KMS-11 (cell line): ENCODE measurements around the gene LAMP2.

Experiments
- H2AFZ ChIP-seq: fragments of 200-600 bp; sonication (generic); 2 replicates; pipeline ENCODE4 v1.6.1; 2016; ENCODE audit warnings: antibody characterized with exemption, mixed run types, low read depth
- H3K27ac ChIP-seq: fragments of 200-600 bp; sonication (generic); 2 replicates; pipeline ENCODE4 v1.6.1; 2016; ENCODE audit warnings: mild to moderate bottlenecking, mixed run types
- H3K27me3 ChIP-seq: fragments of 200-600 bp; sonication (generic); 2 replicates; pipeline ENCODE4 v1.6.1; 2017; ENCODE audit warnings: mild to moderate bottlenecking, low read depth, mixed run types, moderate library complexity; ENCODE audit not compliant: insufficient read depth
- H3K36me3 ChIP-seq: fragments of 200-600 bp; sonication (generic); 2 replicates; pipeline ENCODE4 v1.6.1; 2017; ENCODE audit warnings: mild to moderate bottlenecking, mixed run types; ENCODE audit not compliant: insufficient read depth
- H3K4me1 ChIP-seq: fragments of 200-600 bp; sonication (generic); 2 replicates; pipeline ENCODE4 v1.6.1; 2016; ENCODE audit warnings: mild to moderate bottlenecking, low read depth, mixed run types; ENCODE audit not compliant: poor library complexity, severe bottlenecking
- H3K4me2 ChIP-seq: fragments of 200-600 bp; sonication (generic); 2 replicates; pipeline ENCODE4 v1.7.0; 2016; ENCODE audit warnings: mild to moderate bottlenecking, mixed run types
- H3K4me3 ChIP-seq: fragments of 200-600 bp; sonication (generic); IDR thresholded peaks from 2 replicates; pipeline ENCODE4 v1.6.1; 2017; ENCODE audit warnings: low read depth, low read length, mixed read lengths; ENCODE audit not compliant: insufficient read depth
- H3K79me2 ChIP-seq: fragments of 200-600 bp; sonication (generic); 2 replicates; pipeline ENCODE4 v1.6.1; 2016; ENCODE audit warnings: low read depth, mixed run types; ENCODE audit not compliant: insufficient read depth
- H3K9ac ChIP-seq: fragments of 200-600 bp; sonication (generic); 2 replicates; pipeline ENCODE4 v1.6.1; 2016; ENCODE audit warnings: mild to moderate bottlenecking, mixed run types
- H4K20me1 ChIP-seq: fragments of 200-600 bp; sonication (generic); 2 replicates; pipeline ENCODE4 v1.6.1; 2016; ENCODE audit warnings: mild to moderate bottlenecking, mixed run types; ENCODE audit not compliant: insufficient read depth
- TF ChIP-seq, protein P1 (sequence below): fragments of 200-600 bp; sonication (generic); conservative IDR thresholded peaks from 2 replicates; pipeline ENCODE4 v1.6.1; 2017; ENCODE audit warnings: low read depth, mild to moderate bottlenecking, antibody characterized with exemption, low read length, moderate library complexity, mixed read lengths

LAMP2 gene

DNA sequence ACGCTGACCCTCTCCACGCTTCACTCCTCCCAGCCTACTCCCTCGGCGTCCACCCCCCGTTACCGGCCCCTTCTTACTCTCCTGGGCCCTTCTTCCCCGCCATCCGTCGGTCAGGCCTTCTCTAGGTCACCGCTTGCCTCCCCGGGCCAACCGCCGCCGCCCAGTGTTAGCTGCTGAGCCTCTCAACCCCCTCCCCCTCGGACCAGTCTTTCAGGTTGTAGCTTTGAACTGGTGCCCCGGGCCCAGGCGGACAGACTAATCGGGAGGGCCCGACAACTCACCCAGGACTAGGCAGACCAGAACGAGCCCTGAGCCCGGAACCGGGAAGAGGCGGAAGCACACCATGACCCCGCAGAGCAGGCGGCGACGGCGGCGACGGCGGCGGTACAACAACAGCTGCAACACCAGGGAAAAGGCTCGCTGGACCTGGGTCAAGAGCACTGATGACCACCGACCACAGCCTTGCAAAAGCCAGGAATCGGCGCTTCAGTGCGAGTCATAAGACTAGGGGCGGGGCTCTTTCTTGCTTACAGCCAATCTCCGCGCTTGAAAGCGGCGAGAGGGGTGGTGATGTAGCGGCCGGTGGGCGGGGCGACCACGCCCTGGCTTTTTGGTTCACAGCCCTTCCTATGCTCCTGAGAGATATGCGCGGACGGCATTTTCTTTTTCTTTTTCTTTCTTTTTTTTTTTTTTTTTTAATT lies at the start of gene LAMP2:
Gene LAMP2 (minus strand): TSS at position 472 of the 701 bp plus-strand sequence. CDS start 127 bp downstream, at position 345.
- H3K27me3 ChIP-seq = no peaks in the 10 kb centered on the region
- H3K4me1 ChIP-seq = peaks cover 33% of the 10 kb centered on the region
- peak within 1 kb of the TSS; percentile 70 for H3K27ac ChIP-seq
- no peaks in the 10 kb centered on the region for H3K36me3 ChIP-seq
- H3K79me2 ChIP-seq = peaks cover 49% of the 10 kb centered on the region
- peak within 1 kb of the TSS; percentile 76; the same call in 1 of the 2 replicates for H2AFZ ChIP-seq
- H3K4me2 ChIP-seq = peak within 1 kb of the TSS; percentile 64
- no peaks in the 10 kb centered on the region for H4K20me1 ChIP-seq
- H3K9ac ChIP-seq = peak within 1 kb of the TSS; percentile 73
- TF ChIP-seq, protein P1, sequence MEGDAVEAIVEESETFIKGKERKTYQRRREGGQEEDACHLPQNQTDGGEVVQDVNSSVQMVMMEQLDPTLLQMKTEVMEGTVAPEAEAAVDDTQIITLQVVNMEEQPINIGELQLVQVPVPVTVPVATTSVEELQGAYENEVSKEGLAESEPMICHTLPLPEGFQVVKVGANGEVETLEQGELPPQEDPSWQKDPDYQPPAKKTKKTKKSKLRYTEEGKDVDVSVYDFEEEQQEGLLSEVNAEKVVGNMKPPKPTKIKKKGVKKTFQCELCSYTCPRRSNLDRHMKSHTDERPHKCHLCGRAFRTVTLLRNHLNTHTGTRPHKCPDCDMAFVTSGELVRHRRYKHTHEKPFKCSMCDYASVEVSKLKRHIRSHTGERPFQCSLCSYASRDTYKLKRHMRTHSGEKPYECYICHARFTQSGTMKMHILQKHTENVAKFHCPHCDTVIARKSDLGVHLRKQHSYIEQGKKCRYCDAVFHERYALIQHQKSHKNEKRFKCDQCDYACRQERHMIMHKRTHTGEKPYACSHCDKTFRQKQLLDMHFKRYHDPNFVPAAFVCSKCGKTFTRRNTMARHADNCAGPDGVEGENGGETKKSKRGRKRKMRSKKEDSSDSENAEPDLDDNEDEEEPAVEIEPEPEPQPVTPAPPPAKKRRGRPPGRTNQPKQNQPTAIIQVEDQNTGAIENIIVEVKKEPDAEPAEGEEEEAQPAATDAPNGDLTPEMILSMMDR = no peak
- H3K4me3 ChIP-seq = no peak within 1 kb of the TSS

DNA sequence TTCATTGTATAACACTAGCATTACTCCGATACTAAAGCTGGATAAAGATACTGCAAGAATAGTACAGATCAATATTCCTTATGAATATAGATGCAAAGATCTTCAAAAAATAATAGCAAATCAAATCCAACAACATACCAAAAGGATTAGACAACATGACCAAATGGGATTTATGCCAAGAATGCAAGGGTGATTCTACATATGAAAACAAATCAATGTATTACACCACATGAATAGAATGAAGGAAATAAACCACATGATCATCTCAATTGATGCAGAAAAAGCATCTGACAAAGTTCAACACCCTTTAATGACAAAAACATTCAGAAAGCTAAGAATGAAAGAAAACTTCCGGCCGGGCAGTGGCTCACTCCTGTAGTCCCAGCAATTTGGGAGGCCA lies 48.8 kb upstream of the LAMP2 start:
- TF ChIP-seq, protein P1 = no peak
- H2AFZ ChIP-seq = no peak overlapping the region
- H3K27ac ChIP-seq = no peak overlapping the region

DNA sequence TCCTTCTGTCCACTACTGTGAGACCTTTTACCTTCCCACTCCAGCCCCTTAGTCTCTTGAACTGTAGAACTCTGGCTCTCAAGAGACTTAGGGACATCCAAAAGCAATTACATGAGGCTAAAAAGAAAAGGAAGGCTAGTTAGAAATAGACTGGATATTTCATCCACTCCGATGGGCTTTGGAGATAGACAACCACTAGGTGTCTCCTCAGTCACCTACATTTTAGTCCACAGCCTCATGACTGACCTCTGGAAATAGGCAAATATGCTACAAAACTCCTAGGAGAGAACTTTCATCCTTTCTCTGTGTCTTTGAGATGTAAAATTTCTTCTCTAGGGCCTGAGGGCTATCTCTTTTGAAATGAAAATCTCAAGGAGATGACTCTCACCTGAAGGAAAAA lies 45.1 kb upstream of the LAMP2 start:
- Histone ChIP-seq H3K4me1 (no peaks in the 10 kb centered on the region), H3K27me3 (no peaks in the 10 kb centered on the region), H3K27ac (no peak overlapping the region), H4K20me1 (no peaks in the 10 kb centered on the region), H3K9ac (no peak overlapping the region), H3K4me2 (no peak overlapping the region), H3K4me3 (no peak overlapping the region), H3K36me3 (no peaks in the 10 kb centered on the region), H3K79me2 (no peaks in the 10 kb centered on the region), H2AFZ (no peak overlapping the region)
- TF ChIP-seq, protein P1 = peak; percentile 62

More for the DNA sequence above, 48.8 kb upstream of the LAMP2 start:
- Histone ChIP-seq H3K36me3 (no peaks in the 10 kb centered on the region), H3K9ac (no peak overlapping the region), H4K20me1 (no peaks in the 10 kb centered on the region), H3K27me3 (no peaks in the 10 kb centered on the region), H3K4me2 (no peak overlapping the region), H3K79me2 (no peaks in the 10 kb centered on the region), H3K4me1 (no peaks in the 10 kb centered on the region), H3K4me3 (no peak overlapping the region)

DNA sequence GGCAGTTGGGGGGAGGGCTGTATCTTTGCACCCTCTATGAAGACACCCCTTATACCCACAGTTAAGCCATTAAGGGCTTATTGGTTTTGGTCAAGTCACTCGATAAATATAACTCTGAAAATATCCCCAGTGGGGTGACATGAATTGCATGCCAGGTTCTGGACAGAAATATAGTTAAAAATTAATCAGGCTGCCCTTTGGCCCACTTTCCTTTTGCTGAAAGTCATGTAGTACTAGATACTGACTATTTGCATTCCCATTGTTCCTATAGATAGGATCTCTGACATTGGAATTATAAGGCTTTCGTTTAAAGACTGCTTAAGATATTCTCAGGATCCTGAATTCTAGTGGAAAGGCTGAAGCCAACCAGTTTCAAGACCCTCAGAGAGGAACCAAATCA lies 43.5 kb upstream of the LAMP2 start:
- TF ChIP-seq, protein P1 = no peak
- no peak overlapping the region for H3K9ac ChIP-seq

More for the DNA sequence above, 43.5 kb upstream of the LAMP2 start:
- H2AFZ ChIP-seq = no peak overlapping the region
- H3K27ac ChIP-seq = no peak overlapping the region
- H3K4me1 ChIP-seq = no peaks in the 10 kb centered on the region
- no peak overlapping the region for H3K4me3 ChIP-seq
- H3K36me3 ChIP-seq = no peaks in the 10 kb centered on the region
- no peak overlapping the region for H3K4me2 ChIP-seq
- no peaks in the 10 kb centered on the region for H4K20me1 ChIP-seq
- no peaks in the 10 kb centered on the region for H3K79me2 ChIP-seq
- H3K27me3 ChIP-seq = no peaks in the 10 kb centered on the region
